Measurements from ENCODE around the gene ATF1.
"Not testable (repeated sequence)": the region's sequence is repeated elsewhere in the genome, so short reads cannot be mapped to it uniquely, and the experiment has no call there.

Gene ATF1

DNA sequence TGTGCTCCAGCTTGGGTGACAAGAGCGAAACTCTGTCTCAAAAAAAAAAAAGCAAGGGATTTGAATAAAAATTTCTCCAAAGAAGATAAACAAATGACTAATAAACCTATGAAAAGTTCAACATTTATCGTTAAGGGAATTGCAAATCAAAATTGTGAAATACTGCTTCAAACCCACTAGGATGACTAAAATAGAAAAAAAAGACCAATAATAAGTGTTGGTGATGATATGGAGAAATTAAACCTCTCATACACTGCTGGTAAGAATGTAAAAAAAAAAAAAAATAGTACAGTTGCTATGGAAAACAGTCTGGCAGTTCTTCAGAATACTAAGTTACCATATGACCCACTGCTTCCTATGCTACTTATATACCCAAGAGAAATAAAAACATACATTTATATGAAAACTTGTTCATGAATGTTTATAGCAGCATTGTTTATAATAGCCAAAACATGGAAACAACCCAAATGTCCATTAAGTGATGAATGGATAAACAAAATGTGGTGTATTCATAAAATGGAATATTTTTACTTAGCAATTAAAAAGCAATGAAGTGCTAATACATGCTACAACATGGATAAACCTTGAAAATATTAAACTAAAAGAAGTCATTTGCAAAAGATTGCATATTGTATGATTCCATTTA is 39.5 kb downstream of the ATF1 start:
- no peak for DNase-seq (ENCODE audit: low spot score)

DNA sequence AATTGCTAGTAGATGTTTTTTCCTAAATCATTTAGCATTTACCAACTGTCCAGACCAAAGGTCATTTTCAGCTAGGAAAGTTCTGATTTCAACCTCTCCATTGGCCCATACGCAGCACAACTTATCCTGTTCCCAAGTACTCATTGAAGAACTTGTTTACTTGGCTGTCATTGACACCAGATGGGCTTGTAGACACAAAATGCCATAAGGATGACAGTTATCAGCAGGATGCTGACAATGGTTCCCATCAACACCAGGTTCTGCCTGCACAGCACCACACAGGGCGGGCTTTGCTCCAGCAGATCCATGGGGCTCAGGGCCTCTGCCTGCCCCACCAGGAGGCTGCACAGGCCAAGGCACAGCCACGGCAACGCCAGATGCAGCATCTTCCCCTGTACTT is 42.3 kb downstream of the ATF1 start:
- no peak for DNase-seq (ENCODE audit: low spot score)

DNA sequence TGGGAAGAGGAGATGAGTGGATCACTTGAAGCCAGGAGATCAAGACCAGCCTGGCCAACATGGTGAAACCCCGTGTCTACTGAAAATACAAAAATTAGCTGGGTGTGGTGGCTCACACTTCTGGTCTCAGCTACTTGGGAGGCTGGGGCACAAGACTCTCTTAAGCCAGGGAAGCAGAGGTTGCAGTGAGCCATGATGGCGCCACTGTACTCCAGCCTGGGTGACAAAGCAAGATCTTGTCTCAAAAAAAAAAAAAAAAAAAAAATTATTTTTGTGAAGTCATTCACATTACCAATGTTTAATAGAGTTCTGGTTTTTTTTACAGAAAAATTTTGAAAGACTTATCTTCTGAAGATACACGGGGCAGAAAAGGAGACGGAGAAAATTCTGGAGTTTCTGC is 45.2 kb downstream of the ATF1 start:
- DNase-seq (ENCODE audit: low spot score) = not testable (repeated sequence)

DNA sequence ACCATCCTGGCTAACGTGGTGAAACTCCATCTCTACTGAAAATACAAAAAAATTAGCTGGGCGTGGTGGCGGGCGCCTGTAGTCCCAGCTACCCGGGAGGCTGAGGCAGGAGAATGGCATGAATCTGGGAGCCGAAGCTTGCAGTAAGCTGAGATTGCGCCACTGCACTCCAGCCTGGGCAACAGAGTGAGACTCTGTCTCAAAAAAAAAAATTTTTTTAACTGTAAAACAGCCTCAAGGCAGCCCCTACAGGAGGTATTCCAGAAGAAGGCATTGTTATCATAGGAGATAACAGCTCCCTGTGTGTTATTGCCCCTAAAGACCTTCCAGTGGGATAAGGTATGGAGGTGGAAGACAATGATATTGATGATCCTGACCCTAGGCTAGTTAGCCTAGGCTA is 51.0 kb downstream of the ATF1 start:
- DNase-seq (ENCODE audit: low spot score) = not testable (repeated sequence)

DNA sequence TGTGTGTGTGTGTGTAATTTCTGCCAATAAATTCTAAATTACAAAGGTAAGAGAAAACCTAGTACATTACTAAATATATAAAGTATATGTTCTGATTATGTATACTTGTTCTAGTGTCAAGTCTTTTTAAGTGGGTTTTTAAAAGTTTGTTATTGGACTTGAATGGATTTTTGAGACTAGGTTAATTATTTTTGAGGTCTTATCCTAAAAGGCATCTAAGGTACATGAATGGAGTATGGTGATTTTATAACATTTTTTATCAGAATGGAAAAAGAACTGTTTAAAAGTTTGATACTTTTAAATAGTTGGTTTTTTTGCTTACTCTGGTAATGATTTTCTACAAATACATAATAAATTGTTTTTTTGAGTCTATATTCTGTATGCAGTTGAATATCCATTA is 56.3 kb downstream of the ATF1 start:
- no peak for DNase-seq (ENCODE audit: low spot score)

DNA sequence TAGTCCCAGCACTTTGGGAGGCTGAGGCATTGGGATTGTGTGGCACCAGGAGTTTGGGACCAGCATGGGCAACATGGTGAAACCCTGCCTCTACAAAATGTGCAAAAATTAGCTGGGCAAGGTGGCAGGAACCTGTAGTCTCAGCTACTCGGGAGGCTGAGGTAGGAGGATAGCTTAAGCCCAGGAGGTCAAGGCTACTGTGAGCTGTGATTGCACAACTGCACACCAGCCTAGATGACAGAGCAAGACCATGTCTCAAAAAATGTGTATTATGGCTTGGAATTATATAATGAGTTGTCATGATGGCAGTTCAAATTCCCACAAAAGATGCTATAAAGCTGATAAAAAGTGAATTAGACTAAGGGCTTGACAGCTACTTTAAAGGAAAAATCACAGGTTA is 58.2 kb downstream of the ATF1 start:
- no peak for DNase-seq (ENCODE audit: low spot score)

DNA sequence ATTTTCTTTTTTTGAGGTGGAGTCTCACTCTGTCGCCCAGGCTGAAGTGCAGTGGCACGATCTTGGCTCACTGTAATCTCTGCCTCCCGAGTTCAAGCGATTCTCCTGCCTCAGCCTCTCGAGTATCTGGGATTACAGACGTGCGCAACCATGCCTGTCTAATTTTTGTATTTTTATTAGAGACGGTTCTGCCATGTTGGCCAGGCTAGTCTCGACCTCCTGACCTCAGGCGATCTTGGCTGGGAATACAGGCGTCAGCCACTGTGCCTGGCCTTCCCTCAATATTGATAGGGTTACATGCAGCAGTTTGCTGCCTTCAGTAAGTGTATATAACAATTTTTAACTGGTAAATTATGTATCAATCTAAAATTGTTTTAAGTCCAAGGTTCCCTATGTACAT is 59.8 kb downstream of the ATF1 start:
- DNase-seq (ENCODE audit: low spot score) = not testable (repeated sequence)

DNA sequence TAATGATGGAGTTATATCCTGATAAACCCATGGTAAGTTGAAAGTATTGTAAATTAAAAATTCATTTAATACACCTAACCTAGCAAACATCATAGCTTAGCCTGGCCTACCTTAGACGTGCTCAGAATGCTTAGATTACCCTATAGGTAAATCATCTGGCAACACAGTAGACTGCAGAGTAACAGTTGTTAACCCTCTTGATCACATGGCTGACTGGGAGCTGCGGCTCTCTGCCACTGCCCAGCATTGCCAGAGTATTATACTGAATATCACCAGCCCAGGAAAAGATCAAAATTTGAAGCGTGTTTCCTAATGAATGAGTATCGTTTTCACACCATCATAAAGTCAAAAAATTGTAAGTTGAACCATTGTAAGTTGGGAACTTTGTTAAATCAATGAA is 61.0 kb downstream of the ATF1 start:
- no peak for DNase-seq (ENCODE audit: low spot score)

DNA sequence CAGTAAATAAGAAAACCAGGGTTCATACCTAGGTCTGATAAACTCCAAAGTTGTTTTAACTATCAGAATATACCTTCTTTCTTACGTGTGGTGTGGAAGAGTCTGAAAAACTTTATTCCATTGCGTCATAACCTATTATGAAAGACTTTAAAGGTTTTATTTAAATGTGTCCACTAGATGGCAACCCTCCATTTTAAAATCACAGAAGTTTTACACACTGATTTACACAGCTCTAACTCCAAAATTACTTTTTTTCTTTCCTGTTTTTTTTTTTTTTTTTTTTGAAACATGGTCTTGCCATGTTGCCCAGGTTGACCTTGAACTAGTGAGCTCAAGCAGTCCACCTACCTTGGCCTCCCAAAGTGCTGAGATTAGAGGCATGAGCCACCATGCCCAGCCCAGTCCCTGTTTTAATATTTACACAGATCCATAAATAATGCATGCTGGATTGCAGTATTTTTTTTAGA is 61.5 kb downstream of the ATF1 start:
- peak; percentile 79 for DNase-seq (ENCODE audit: low spot score)

DNA sequence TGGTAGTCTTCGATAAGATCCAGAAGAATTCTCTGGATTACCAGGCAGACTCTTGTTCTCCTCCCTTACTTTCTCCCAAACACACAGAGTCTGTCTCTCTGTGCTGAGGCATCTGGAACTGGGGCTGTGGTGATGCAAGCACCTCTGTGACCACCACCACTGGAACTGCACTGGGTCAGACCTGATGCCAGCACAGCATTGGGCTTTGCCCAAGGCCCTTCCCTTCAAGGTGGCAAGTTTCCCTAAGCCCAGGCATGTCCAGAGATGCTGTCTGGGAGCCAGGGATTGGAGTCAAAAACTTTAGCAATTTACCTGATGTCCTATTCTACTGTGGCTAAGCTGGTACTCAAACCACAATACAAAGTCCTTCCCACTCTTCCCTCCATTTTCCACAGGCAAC is 64.2 kb downstream of the ATF1 start:
- DNase-seq (ENCODE audit: low spot score) = no peak

DNA sequence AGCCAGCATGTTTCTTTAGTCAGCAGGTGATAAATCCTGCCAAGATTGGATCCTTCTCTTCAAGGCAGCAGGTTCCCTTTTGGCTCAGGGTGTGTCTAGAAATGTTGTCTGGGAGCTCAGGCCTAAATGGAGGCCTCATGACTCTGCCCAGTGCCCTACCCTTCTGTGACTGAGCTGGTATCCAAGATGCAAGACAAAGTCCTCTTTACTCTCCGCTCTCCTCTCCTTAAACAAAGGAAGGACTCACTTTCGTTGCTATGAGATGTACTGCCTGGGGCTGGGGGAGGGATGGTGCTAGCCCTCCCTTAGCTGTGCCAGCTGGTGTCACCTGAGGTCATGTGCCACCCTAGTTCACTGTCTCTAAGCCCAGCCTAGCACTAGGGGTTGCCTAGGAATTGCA is 65.0 kb downstream of the ATF1 start:
- no peak for DNase-seq (ENCODE audit: low spot score)

DNA sequence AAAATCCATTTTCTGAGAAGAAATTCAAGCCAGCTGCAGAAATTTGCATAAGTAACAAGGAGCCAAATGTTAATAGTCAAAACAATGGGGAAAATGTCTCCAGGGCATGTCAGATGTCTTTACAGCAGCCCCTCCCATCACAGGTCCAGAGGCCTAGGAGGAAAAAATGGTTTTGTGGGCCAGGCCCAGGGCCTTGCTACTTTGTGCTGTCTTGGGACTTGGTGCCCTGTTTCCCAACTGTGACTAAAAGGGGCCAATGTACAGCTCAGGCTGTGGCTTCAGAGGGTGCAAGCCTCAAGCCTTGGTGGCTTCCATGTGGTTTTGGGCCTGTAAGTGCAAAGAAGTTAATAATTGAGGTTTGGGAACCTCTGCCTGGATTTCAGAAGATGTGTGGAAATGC is 69.9 kb downstream of the ATF1 start:
- DNase-seq (ENCODE audit: low spot score) = not testable (repeated sequence)

DNA sequence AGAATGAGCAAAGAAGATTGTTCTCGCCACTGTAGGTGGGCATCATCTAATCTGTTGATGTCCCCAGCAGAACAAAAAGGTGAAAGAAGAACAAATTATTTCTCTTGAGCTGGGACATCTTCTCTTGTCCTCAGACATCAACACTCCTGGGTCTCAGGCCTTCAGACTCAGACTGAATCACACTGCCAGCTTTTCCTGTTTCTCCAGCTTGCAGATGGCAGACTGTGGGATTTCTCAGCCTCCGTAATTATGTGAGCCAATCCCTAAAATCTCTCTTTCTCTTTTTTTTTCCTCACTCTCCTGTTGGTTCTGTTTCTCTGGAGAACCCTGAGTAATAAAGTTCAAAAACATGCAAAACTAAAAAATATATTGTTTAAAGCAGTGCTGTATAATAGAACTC is 75.1 kb downstream of the ATF1 start:
- no peak for DNase-seq (ENCODE audit: low spot score)

DNA sequence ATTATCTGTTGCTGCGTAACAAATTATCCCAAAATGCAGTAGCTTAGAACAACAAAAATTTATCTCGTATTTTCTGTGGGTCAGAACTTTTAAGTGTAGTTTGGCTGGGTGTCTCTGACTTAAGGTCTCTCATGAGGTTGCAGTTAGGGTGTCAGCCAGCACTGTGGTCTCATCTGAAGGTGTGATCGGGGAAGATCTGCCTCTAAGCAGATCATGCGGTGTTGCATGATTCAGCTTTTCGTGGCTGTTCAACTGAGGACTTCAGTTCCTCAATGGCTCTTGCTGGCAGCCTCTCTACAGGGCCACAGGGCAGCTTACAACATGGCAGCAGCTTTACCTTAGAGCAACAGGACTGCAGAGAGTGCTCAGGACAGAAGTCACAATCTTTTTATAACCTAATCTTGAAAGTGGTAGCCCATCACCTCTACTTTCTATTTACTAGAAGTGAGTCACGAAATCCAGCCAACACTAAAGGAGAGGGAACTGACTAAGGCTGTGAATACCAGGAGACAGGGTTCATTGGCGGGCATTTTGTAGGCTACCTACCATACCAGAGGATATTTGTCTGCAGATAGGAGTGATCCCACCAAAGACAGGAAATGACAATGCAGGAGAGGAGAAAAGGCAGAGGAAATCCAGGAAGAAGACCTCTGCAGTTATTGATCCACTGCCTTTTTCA is 77.0 kb downstream of the ATF1 start:
- no peak for DNase-seq (ENCODE audit: low spot score)

DNA sequence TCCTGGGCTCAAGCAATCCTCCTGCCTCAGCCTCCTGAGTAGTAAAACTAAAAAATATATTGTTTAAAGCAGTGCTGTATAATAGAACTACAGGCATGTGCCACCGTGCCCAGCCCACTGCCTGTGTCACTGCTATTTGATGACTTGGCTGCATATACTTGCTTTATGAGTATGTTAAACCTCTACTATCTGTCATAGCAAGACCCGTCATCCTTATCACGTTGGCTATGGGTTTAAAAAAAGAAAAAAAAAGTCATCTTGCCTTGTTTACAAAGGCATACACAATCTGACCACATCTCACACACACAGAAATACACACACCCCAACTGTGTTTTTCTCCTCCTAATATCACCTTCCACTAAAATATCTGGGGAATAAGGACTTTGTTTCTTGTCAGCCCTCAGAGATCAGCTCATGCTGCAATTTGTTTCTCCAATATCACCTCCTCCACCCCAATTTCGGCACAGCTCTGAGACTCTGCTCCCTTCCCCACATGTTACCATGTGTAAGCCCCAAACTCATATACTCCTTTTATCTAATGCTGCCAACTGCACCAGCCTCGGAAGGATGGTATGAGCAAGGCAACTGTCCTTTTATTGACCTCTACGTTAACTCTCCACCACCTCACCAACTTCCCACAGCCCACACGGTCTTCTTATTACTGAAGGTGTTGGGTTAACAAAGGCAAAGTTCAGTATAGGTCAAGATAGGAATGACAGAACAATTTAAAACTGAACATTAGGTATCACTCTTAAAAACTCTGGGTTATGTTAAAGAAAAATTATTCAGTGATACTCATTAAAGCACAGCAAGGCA is 78.0 kb downstream of the ATF1 start:
- DNase-seq (ENCODE audit: low spot score) = no peak

DNA sequence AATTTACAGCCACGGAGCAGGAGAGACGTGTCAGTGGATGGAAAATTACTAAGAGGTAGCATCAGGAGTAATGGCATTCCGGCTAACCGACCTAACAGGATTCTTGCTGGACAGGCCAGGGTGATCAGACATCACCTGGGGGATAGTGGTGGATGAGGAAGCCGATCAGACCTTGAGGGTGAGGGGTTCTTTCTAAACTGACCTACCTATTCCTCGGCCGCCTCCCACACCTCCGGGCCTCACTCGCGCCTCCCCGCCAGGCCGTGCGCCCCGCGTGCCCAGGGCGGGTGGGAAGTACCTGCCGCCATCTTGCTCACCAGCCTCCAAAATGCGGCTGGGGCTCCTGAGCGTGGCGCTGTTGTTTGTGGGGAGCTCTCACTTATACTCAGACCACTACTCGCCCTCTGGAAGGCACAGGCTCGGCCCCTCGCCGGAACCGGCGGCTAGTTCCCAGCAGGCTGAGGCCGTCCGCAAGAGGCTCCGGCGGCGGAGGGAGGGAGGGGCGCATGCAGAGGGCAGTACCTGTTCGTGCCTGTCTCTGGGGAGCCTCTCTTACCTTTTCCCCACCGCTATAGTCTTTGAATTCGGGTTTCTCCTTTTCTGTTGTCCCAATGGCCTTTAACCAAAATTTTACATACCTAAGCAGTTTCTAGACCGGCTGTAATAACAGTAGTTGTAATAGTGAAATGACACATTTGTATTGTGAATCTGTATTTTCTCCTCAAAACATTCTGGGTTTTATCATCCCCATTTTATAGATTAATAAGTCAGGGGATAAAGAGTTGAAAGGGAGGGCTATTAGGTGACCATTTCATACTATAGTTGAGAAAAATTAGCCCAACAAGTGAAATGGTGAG is 79.0 kb downstream of the ATF1 start, which contains the start of gene TMPRSS12:
Gene TMPRSS12, plus strand, starts transcription at position 290 of the 857 bp plus-strand sequence. Its CDS starts 39 bp downstream, at position 329.
- DNase-seq (ENCODE audit: low spot score) = no peak

DNA sequence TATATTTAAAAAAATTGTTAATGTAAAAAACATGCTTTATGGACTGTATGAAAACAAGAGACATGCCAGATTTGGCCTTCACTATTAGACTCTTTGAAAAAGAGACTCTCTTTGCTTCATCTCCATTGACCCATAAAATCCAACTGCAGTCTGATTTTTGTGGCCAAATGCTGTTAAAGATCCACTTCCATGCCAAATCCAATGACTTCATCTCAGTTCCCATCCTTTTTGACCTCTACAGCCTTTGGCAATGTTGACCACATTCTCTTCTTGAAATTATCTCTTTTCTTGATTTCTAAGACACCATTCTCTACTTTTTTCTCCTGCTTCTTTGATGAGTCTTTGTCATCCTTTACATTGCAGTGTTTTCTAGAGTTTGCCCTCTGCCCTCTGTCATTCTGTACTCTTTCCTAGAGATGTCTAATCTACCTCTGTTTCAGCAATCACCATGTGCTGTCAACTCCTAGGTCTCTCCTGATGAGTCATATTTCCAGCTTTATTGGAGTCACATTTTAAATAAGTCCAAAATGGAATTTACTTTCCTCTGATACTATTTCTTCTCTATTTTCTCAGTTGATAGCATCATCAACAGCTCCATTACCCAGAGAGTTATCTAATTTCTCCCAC is 81.2 kb downstream of the ATF1 start:
- no peak for DNase-seq (ENCODE audit: low spot score)

DNA sequence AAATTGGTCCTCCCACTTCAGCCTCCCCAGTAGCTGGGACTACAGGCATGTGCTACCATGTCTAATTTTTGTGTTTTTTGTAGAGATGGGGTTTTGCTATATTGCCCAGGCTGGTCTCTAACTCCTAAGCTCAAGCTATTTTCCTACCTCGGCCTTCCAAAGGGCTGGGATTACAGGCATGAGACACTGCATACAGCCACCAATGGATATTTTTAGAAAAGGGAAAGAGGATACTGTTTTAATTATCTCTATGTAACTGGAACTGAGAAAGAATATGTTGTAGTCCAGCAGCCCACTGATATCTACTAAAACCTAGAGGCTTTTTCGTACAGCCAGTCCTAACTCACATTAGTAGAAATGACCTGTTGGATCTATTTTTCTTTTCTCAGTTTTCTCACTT is 85.1 kb downstream of the ATF1 start:
- DNase-seq (ENCODE audit: low spot score) = no peak

DNA sequence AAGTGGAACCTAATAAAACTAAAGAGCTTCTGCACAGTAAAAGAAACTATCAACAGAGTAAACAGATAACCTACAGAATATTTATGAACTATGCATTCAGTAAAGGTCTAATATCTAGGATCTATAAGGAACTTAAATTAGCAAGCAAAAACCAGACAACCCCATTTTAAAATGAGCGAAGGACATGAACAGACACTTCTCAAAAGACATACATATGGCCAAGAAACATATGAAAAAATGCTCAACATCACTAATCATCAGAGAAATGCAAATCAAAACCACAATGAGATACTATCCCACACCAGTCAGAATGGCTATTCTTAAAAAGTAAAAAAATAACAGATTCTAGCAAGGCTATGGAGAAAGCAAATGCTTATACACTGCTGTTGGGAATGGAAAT is 91.3 kb downstream of the ATF1 start:
- not testable (repeated sequence) for DNase-seq (ENCODE audit: low spot score)

DNA sequence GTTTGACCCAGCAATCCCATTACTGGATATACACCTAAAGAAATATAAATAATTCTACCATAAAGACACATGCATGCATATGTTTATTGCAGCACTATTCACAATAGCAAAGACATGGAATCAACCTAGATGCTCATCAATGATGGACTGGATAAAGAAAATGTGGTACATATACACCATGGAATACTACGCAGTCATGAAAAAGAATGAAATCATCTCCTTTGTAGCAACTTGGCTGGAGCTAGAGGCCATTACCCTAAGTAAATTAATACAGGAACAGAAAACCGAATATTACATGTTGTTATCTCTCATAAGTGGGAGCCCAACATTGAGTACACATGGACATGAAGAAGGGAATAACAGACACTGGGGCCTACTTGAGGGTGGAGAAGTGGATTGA is 91.8 kb downstream of the ATF1 start:
- not testable (repeated sequence) for DNase-seq (ENCODE audit: low spot score)

DNA sequence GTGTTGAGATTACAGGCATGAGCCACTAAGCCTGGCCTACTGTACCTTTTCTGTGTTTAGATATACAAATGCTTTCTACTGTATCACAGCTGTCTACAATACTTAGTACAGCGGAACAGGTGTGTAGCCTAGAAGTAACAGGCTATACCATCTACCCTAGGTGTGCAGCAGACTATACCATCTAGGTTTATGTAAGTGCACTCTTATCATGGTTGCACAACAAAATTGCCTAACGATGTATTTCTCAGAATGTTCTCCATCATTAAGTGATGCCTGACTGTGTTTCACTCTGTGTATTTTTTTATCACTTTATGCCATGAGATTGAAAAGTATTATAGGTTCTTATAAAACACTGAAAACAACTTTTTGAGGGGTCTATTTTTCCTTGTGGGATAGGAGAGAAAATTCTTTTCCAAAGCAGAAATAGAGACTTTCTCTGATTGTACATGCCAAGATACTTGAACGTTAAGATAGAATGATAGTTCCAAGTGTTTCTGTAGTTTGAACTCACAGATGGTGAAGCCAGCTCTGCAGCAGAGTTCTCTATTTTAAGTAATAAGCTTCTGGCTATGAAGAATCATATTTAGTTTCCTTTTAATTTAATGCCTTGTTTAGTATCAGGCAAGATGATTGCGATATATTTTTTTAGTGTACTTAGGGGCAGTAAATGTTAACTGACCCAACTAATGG is 95.9 kb downstream of the ATF1 start:
- no peak for DNase-seq (ENCODE audit: low spot score)
